Rectal smooth muscle tissue (tissue), 1 donor: ENCODE data around the gene RNF111.
"Not testable (repeated sequence)": the region's sequence is repeated elsewhere in the genome, so short reads cannot be mapped to it uniquely, and the experiment has no call there.

Experiments used
- H3K27ac ChIP-seq: one replicate; pipeline ENCODE4 v1.7.0; 2013; ENCODE audit warnings: low read depth, low read length, inconsistent platforms
- H3K27me3 ChIP-seq: one replicate; pipeline ENCODE4 v1.7.0; 2013; ENCODE audit warnings: low read length; ENCODE audit not compliant: control insufficient read depth, insufficient read depth
- H3K36me3 ChIP-seq: one replicate; pipeline ENCODE4 v1.7.0; 2013; ENCODE audit warnings: low read length; ENCODE audit not compliant: control insufficient read depth, insufficient read depth
- H3K4me1 ChIP-seq: one replicate; pipeline ENCODE4 v1.7.0; 2013; ENCODE audit warnings: low read length; ENCODE audit not compliant: control insufficient read depth, insufficient read depth
- H3K4me3 ChIP-seq: one replicate; pipeline ENCODE4 v1.7.0; 2013; ENCODE audit warnings: low read length
- H3K9ac ChIP-seq: one replicate; pipeline ENCODE4 v1.7.0; 2013; ENCODE audit warnings: low read length

The RNF111 gene

GRCh38 chr15:59099162-59099685 lies 111.8 kb downstream of the RNF111 start:
- H3K9ac ChIP-seq: no peak overlapping the region
- H3K36me3 ChIP-seq: peaks cover 12% of the 10 kb centered on the region
- no peaks in the 10 kb centered on the region for H3K27me3 ChIP-seq
- no peaks in the 10 kb centered on the region for H3K4me1 ChIP-seq
- no peak overlapping the region for H3K27ac ChIP-seq
- no peak overlapping the region for H3K4me3 ChIP-seq

GRCh38 chr15:59104602-59104911 lies 117.1 kb downstream of the RNF111 start:
- Histone ChIP-seq H3K36me3 (peaks cover 4% of the 10 kb centered on the region), H3K4me3 (peak overlapping the region; percentile 77), H3K4me1 (no peaks in the 10 kb centered on the region), H3K9ac (peak overlapping the region; percentile 57), H3K27me3 (no peaks in the 10 kb centered on the region), H3K27ac (no peak overlapping the region)

GRCh38 chr15:59104912-59105732 lies 117.7 kb downstream of the RNF111 start, which contains the start of gene CCNB2:
TSS of gene CCNB2 (plus strand) at chr15:59105146. CDS start at chr15:59105269, 123 bp downstream.
- Histone ChIP-seq H3K27ac (no peak within 1 kb of the TSS), H3K9ac (peak within 1 kb of the TSS; percentile 57), H3K4me3 (peak within 1 kb of the TSS; percentile 77), H3K36me3 (peaks cover 2% of the 10 kb centered on the region), H3K4me1 (no peaks in the 10 kb centered on the region), H3K27me3 (no peaks in the 10 kb centered on the region)

- Histone ChIP-seq H3K4me1 (no peaks in the 10 kb centered on the region), H3K4me3 (peak overlapping the region; percentile 77), H3K27ac (no peak overlapping the region), H3K9ac (no peak overlapping the region), H3K36me3 (no peaks in the 10 kb centered on the region), H3K27me3 (no peaks in the 10 kb centered on the region)
Measured at GRCh38 chr15:59105854-59106253, 118.4 kb downstream of the RNF111 start.

- Histone ChIP-seq H3K9ac (no peak overlapping the region), H3K4me1 (no peaks in the 10 kb centered on the region), H3K27me3 (no peaks in the 10 kb centered on the region), H3K36me3 (no peaks in the 10 kb centered on the region), H3K27ac (no peak overlapping the region), H3K4me3 (no peak overlapping the region)
Measured at GRCh38 chr15:59111251-59111650, 123.8 kb downstream of the RNF111 start.

- Histone ChIP-seq H3K9ac (no peak overlapping the region), H3K27ac (no peak overlapping the region), H3K4me3 (no peak overlapping the region), H3K27me3 (no peaks in the 10 kb centered on the region), H3K36me3 (no peaks in the 10 kb centered on the region), H3K4me1 (no peaks in the 10 kb centered on the region)
Measured at GRCh38 chr15:59115047-59115446, 127.6 kb downstream of the RNF111 start.

- H3K27me3 ChIP-seq: no peaks in the 10 kb centered on the region
- H3K4me1 ChIP-seq: no peaks in the 10 kb centered on the region
- no peaks in the 10 kb centered on the region for H3K36me3 ChIP-seq
- no peak overlapping the region for H3K27ac ChIP-seq
- H3K4me3 ChIP-seq: no peak overlapping the region
- H3K9ac ChIP-seq: no peak overlapping the region
Measured at GRCh38 chr15:59116141-59116540, 128.7 kb downstream of the RNF111 start.

- H3K27ac ChIP-seq: no peak overlapping the region
- no peak overlapping the region for H3K4me3 ChIP-seq
- H3K9ac ChIP-seq: no peak overlapping the region
- no peaks in the 10 kb centered on the region for H3K27me3 ChIP-seq
- no peaks in the 10 kb centered on the region for H3K36me3 ChIP-seq
- no peaks in the 10 kb centered on the region for H3K4me1 ChIP-seq
Measured at GRCh38 chr15:59116771-59117170, 129.3 kb downstream of the RNF111 start.

- Histone ChIP-seq H3K4me3 (no peak overlapping the region), H3K27ac (no peak overlapping the region), H3K4me1 (no peaks in the 10 kb centered on the region), H3K9ac (no peak overlapping the region), H3K27me3 (no peaks in the 10 kb centered on the region), H3K36me3 (no peaks in the 10 kb centered on the region)
Measured at GRCh38 chr15:59119625-59120024, 132.2 kb downstream of the RNF111 start.

GRCh38 chr15:59120937-59121336 lies 133.5 kb downstream of the RNF111 start:
- no peaks in the 10 kb centered on the region for H3K27me3 ChIP-seq
- no peak overlapping the region for H3K9ac ChIP-seq
- H3K36me3 ChIP-seq: no peaks in the 10 kb centered on the region
- H3K27ac ChIP-seq: no peak overlapping the region
- H3K4me3 ChIP-seq: no peak overlapping the region
- H3K4me1 ChIP-seq: no peaks in the 10 kb centered on the region

GRCh38 chr15:59124261-59124660 lies 136.8 kb downstream of the RNF111 start:
- no peak overlapping the region for H3K9ac ChIP-seq
- H3K27ac ChIP-seq: no peak overlapping the region
- H3K4me1 ChIP-seq: no peaks in the 10 kb centered on the region
- H3K4me3 ChIP-seq: no peak overlapping the region
- H3K36me3 ChIP-seq: no peaks in the 10 kb centered on the region
- no peaks in the 10 kb centered on the region for H3K27me3 ChIP-seq

- not testable (repeated sequence) for H3K4me1 ChIP-seq, H3K4me3 ChIP-seq, H3K27me3 ChIP-seq, H3K27ac ChIP-seq, H3K9ac ChIP-seq, H3K36me3 ChIP-seq
Measured at GRCh38 chr15:59125683-59126082, 138.2 kb downstream of the RNF111 start.

- not testable (repeated sequence) for H3K4me3 ChIP-seq, H3K27ac ChIP-seq, H3K9ac ChIP-seq, H3K36me3 ChIP-seq, H3K27me3 ChIP-seq, H3K4me1 ChIP-seq
Measured at GRCh38 chr15:59127255-59127654, 139.8 kb downstream of the RNF111 start.
